Effector CD4-positive, alpha-beta T cell (primary cell): ENCODE measurements around the gene ITGB7.
"Not testable (repeated sequence)": the region's sequence is repeated elsewhere in the genome, so short reads cannot be mapped to it uniquely, and the experiment has no call there.

Experiments used
- DNase-seq: peaks from one replicate; pipeline ENCODE4 v3.0.0-alpha.2; 2020

ITGB7 gene

DNA sequence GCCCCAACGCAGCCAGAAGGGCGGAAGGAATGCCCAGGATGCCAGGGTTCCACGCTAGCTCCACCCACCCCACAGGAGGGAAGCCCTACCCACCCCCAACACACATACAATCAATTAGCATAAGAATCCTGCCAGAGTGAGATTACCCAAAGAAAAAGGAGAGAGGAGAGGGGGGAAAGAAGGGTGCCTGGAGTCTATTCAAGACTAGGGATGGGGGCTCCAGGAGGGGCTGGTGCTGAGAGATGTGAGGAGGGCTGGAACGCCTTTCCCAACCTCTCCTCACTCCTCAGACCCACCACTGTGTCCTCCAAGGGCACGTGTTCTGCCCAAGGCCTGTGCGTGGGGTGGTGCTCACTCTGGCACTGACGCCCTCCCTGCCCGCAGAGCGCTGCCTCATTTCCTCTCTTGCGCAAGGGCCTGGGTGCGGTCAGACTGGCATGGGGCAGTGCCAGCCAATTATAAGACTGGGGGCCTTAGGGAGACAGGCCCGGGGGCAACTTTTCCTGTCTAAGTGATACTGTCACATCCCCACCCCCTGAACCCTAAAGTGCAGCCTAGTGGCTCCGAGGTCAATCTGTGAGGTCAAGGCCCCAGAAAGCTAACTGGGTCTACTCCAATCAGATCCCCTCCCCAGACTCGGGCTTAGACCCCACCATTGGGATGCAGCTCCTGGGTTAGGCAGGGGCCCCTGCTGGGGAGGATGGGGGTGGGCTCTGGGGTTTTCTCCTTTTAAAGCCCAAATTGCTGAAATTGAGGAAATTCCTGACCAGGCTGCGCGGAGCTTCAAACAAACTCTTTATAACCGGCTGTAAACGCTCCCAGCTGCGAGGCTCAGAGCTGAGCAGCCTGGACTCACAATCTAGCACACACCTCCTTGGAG lies 10.2 kb upstream of the ITGB7 start:
- DNase-seq: no peak

DNA sequence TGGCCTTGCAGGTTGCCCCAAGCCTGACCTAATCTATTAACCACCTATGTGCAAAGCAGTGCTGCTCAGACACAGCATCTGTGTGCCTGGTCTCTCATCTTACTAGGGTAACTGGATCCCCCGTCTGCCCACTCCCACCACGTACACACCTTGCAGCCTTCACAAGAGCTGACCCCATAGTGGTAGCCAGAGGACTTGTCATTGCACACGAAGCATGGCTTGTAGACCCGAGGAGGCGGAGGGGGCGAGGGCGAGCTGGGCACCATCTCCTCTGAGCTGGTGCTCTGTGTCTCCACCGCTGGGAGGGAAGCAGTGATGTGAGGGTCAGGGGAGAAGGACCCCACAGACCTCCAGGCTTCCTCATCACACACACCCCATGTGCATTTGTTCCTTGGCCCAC lies 8.4 kb upstream of the ITGB7 start:
- DNase-seq: no peak

DNA sequence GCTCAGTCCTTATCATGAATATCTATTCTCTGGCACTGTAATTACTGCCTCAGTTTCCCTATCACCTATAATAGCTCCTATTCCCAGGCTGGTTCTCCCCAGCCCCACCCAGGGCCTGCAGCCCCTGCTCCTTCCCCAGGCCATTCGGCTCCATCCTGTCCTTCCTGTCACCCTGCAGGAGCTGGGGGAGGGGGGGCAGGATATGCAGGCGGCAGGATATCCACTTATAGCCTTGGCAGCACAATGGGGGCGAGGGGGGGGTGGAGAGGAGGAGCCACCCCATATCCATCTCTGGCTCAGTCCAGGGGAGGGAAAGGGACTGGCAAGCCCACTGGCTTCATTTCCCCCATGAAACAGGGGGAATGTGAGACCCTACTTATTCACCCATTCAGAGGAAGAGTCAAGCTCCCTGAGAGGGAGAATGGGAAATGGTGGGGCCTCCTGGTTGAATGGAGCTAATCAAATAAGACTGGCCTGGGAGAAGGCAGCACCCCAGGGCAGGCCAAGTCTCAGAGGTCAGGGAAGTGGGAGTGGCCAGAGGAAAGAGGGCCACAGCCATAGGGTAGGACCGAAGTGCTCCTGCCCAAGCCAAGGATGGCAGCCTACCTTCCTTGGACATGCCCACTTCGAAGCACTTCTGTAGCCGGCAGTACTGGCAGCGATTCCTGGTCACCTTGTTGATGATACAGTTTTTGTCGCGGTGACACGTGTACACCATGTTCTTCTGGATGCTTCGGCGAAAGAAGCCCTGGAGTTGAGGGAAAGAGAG lies 7.8 kb upstream of the ITGB7 start:
- no peak for DNase-seq

DNA sequence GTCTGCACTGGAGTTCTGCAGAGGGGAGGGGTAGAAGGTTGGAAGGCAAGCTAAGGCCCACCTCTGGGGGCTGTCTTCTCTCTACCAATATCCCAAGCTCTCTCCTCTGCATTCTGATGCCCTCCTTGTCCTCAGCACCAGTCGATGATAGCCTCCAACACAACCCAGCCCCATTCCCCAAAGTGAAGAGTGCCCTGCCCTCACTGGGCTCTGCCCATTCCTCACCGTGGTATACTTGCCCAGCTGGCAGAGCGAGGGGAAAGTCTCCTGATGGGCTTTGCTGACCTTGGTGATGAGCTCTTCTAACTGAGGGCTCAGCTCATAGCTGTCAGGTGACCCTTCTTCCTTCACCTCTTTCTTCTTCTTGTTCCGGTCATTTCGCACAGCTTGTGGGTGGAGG lies 7.2 kb upstream of the ITGB7 start:
- no peak for DNase-seq

DNA sequence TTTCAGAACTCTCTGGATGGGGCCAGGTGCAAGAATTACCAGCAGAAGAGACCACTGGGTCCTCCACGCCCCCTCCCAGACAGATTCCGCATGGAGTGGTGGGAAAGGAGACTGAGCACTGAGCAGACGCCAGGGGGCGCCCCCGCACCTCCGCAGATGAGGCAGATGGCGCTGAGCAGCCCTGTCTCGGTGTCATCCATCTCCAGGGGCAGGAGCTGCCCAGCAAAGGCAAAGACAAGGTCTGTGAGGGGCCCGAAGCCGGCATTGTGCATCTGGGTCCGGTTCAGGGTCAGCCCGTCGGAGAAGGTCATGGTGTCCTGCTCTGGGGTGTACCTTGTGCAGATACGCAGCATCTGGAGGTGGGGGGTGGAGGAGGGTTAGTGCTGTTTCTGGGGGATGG lies 6.3 kb upstream of the ITGB7 start:
- DNase-seq: peak; percentile 80

DNA sequence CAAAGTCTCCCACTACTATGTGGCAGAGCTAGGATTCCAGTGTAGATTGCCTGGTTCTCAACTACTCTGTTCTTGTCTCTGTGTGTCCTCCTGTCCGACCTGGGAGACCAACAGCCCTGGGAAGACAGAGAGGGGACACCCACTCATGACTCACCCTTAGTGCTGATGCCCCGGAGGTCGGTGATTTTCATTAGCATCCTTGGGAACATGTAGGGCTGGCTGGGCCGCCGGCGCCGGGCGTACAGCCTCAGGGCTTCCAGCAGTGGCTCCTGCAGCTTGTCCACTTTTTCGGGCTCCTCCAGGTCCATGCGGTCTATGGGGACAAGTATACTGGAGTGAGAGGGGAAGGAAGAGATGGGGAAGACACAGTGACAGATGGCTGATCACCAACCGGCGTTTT lies 5.9 kb upstream of the ITGB7 start:
- DNase-seq: no peak

DNA sequence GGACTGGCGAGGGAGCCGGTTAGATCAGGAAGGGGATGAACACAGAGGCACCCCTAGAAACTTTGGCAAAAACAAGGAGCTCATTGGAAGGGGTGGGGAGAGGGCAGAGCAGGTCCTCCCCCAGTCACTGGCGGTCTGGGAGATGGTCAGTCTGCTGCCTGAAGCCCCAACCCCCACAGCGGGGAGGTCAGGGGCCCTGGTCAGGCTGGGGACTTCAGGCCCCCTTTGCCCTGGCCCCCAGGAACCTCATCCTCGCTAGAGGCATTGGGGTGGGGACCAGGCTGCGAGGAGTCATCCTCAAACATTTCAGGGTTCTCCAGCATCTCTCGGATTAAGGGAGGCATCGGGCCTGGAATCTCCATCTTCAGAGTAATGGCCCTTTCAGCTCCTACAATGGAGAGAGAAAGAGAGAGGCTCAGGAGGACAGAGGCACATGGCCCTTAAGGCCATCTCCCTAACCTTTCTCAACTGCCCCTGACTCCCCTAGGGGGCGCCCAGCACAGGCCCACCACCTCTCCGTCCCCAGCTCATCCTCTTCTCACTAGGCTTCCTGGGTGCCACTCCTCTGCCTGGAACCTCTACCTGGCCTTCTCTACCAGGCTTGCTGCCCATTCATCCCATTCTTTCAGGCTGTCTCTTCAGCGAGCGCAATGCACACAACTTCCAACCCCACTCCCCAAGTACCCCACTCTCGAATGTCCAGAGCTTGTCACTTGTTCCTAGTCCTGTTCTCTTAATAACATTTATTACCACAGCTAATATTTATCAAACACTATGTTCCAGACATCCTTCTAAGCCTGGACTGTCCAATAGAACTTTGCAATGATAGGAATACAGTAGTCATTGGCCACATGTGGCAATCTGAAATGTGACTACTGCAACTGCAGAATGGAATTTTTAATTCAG lies 4.7 kb upstream of the ITGB7 start:
- no peak for DNase-seq

DNA sequence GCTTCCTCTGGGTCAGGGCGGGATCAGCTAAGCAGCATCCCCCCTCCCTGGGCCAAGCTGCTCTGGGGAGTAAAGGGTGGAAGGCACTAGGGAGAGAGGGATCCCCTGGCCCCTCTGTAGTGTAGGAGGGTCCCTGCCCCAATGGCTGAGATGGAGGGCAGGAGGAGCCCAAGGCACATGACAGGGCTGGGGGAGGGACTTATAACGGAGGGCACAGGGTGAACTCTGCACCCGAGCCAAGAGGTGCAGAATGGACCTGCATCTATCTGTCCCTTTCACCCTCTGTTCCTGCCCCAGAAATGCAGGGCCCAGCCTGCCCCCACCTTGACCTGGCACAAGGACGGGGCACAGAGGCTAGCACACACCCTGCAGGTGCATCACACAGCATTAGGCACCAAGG lies 3.8 kb upstream of the ITGB7 start:
- no peak for DNase-seq

DNA sequence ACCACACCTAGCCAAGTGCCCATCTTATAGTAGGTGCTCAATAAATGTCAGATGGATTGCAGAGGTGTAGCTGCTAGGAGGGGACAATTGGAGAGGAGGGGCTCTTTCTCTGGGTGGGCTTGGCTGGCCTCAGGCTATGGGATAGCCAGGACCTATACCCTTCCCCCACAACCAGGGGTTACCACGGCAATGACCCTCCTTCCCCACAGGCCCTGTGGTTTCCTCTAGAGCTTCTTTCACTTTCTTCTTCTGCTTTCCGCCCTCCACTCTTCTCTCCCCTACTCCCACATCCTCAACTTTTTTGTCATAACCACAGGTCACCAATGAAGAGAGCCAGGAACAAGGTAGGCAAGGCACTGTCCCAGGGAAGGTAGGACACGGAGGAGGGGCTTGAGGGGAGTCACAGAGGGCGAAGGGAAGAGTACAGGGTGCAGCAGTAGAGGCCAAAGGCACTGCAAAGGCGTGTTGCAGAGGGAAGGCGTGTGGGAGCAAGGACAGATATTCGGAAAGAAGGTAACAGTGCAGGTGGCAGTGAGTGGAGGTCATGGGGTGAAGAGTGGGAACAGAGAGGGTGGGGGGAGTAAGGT lies 1.9 kb upstream of the ITGB7 start:
- DNase-seq: no peak

DNA sequence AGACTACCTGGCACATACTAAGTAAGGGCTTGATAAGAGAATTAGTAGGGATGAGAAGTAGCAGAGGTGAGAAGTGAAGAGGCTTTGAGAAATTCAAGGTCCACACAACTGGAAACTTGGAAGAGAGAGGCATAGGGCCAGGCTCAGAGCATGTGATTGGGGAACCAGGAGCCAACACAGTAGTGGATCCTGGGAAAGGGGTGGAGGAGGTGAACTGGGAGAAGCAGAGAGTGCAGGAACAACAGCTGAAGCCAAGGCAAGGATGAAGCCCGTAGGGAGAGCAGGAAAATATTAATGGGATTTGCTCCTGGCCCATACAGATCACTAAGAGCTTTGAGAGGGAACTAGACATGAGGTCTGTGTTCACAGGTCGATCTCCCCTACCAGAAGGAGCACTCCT lies 1.4 kb upstream of the ITGB7 start:
- DNase-seq: no peak

DNA sequence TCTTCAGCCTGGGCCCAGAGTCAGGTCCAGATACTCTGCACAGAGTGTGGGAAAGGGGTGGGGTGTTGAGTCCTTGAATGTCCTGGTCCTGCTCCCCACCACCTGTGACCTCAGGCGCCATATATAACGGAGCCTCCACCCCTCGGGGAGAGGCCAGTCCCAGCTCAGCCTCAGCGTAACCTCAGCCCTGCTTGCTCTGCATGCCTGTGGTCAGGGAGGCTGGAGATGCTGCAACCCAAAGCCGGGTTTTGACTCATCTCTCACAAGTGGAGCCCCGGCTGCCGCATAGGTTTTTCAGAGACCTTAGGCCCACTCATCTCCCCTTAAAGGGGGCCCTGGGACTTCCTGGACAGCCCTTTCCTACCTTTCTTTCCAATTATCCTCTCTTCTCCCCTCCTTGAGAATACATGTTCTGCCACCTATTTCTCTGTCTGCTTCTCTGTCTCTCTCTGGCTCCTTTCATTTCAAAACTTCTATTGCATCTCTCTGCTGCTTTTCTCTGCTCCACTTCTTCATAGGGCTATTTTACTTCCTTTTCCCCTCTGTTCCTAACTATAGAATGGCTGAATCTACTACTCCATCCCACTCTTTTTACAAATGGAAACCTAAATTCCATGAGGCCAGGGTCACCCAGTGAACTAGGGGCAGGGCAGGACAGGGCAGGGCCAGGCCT lies 1.2 kb downstream of the ITGB7 start:
- DNase-seq: peak; percentile 33

DNA sequence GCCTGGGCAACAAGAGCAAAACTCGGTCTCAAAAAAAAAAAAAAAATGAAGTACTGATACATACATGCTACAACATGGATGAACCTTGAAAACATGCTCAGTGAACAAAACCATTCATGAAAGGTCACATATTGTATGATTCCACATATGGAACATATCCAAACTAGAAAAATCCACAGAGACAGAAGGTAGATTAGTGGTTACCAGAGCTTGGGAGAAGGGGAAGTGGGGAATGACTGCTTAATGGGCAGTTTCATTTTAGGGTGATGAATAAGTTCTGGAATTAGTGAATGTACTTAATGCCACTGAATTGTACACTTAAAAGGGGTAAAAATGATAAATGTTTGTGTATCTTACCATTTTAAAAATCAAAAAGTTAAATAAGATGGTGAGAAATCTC lies 2.7 kb downstream of the ITGB7 start:
- no peak for DNase-seq

DNA sequence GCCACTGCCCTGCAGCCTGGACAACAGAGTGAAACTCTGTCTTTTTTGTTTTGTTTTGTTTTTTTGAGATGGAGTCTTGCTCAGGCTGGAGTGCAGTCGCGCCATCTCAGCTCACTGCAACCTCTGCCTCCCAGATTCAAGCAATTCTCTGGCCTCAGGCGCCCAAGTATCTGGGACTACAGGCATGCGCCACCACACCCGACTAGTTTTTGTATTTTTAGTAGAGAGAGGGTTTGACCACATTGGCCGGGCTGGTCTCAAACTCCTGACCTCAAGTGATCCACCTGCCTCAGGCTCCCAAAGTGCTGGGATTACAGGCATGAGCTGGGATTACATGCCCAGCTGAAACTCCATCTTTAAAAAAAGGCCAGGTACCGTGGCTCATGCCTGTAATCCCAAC lies 4.7 kb downstream of the ITGB7 start:
- DNase-seq: not testable (repeated sequence)

DNA sequence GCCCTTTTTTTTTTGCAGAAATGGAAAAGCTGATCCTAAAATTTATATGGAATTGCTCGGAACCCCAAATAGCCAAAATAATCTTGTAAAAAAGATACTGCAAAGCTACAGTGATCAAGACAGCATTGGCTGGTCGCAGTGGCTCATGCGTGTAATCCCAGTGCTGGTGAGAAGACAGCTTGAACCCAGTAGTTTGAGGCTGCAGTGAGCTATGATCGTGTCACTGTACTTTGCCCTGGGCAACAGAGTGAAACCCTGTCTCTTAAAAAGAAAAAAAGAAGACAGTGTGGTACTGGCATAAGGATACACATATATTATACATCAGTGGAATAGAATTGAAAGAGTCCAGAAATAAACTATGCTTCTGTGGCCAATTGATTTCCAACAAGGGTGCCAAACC lies 5.4 kb downstream of the ITGB7 start:
- DNase-seq: no peak

DNA sequence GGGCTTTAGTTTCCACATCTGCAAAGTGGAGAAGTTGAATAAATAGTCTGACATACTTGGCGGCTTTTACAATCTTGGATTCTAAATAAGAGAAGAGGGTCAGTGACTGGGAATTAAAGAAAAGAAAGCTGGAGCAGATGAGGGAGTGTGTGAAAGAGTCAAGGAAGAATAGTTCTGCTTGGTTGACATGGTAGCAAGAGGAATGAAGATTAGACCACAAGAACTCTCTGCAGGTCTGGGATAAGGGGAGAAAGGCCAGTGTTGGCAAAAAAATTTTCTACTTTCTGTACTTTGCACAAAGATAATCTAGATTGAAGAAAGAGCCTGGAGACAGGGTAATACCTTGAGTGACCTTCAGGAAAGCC lies 5.9 kb downstream of the ITGB7 start:
- no peak for DNase-seq

DNA sequence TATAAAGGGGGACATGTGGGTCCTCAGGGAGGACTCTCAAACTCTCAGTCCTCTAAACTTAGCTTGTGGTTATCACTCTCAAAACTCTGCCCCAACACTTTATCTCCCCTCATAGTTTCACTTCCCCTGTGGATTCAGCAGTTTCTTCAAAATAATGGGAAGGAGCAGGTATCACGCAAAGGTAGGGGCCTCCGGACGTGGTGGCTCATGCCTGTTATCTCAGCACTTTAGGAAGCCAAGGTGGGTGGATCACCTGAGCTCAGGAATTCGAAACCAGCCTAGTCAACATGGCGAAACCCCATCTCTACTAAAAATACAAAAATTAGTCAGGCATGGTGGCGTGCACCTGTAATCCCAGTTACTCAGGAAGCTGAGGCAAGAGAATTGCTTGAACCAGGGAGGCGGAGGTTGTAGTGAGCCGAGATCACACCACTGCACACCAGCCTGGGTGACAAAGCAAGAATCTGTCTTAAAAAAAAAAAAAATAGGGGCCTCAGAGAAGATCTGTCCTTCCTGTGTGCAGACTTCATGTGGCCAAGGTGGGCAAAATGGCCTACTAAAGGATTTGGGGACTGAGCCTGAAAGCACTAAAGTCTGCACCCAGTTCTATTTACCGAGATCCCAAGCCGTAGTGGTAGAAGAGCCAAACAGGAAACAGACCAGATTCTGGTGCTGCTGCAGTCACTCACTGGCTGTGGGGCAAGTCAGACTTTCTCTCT lies 6.4 kb downstream of the ITGB7 start:
- DNase-seq: no peak

DNA sequence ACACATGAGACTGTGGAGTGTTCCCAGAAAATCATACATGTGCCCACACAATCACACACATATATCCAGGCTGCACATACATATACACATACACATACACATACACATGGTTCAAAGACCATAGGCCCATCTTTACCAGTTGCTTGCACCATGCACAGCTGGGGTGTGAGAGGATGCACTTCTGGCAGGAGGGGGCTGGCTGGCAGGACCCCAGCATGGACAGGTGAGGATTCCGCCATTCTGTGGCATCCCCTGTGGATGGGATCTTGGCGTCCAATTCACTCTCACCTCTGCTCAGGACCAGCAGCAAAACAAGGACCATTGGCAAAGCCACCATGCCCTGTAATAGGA lies 7.0 kb downstream of the ITGB7 start:
- DNase-seq: no peak

DNA sequence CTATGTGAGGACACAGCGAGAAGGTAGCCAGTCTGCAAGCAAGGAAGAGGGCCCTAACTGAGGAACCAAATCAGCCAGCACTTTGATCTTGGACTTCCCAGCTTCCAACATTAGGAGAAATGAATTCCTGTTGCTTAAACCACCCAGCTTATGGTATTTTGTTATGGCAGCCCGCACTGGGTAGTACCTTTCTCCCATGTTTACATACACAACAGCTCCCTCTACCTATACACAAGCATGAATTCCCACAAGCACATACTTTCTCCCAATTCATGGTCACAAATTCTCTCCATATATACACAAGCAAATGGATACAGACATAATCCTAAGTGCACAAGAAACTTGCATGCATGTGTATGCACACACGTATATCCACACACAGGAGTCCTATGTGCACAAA lies 7.4 kb downstream of the ITGB7 start:
- DNase-seq: no peak

DNA sequence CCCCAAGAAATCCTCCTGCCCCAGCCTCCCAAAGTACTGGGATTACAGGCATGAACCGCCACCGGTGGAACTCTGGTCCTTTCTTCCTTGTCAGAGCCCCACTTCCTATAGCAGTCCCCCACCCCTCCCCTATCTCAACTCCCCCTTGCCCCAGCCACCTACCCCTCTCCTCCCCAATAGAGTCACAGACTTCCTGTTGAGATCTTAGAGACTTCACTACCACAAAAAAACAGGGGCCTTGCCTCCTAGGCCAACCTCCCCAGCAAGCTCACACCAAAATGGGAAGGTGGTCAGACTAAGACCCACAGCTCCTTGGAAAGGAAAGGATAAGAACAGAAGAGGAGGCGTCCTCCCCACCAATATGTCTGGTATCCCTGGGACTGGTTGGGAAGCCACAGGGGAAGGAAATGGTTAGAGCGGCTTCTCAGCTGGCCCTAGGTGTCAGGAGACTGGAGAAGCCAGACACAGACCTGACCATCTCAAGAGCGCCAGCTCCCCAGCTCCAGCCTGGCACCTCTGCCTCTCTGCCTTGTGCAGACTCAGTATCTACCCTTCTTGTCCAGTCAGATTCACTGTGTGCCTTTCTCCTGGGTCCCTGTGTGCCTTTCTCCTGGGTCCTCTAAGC lies 8.5 kb downstream of the ITGB7 start:
- no peak for DNase-seq

DNA sequence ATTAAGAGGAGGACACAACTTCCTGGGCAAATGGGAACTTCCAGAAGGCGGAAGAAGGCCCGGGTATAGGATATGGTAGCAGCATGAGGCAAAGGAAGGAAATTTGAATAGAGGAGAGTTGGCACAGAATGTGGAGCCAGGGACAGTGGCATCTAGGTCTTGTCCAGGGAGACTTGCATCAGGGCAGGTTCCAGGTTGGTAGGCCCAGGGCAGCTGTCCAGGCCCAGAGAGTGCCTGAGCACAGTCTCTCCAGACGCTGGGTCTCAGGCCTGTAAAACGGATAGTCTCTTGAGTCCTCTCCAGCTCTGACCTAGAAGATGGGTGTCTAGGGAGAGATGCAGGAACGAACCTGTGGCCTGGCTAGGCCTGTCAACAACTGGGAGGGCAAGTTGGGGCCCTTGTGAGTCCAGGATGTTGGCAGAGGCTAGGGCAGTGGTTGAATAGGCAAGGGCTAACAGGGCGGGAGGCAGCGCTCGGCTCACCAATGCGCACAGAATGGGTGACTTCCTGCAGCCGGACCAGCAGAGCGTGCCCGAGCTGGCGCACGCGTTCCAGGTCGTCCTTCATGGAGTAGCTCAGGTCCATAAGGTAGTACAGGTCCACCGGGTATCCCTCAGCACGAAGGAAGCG lies 9.9 kb downstream of the ITGB7 start:
- DNase-seq: no peak

DNA sequence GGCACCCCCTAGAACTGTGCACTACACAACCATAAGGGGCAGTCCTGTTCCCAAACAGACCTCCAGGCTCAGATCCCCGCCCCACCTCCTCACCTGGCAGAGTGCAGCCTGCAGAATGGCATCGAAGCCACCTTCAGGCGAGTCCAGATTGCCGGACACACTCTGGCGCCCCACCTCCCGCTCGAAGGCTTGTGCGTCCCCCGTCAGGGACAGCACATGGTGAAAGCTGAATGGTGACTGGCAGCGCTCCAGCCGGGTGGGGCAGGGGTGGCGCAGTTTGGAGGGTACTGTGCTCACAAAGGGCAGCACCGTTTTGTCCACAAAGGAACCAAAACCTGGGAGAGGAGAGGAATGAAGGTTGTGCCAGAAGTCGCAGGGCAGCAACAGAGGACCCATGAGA lies 10.6 kb downstream of the ITGB7 start:
- DNase-seq: no peak
